ENCODE data around the gene TAAR8. TPM values are rescaled to one million over a fixed set of nuclear protein-coding genes. Genes with fewer than 3 reads are reported as not detected.
"Not testable (repeated sequence)": the region's sequence is repeated elsewhere in the genome, so short reads cannot be mapped to it uniquely, and the experiment has no call there.

Gene TAAR8
- total RNA-seq, 1 experiment from 2014 or later: not detected

DNA sequence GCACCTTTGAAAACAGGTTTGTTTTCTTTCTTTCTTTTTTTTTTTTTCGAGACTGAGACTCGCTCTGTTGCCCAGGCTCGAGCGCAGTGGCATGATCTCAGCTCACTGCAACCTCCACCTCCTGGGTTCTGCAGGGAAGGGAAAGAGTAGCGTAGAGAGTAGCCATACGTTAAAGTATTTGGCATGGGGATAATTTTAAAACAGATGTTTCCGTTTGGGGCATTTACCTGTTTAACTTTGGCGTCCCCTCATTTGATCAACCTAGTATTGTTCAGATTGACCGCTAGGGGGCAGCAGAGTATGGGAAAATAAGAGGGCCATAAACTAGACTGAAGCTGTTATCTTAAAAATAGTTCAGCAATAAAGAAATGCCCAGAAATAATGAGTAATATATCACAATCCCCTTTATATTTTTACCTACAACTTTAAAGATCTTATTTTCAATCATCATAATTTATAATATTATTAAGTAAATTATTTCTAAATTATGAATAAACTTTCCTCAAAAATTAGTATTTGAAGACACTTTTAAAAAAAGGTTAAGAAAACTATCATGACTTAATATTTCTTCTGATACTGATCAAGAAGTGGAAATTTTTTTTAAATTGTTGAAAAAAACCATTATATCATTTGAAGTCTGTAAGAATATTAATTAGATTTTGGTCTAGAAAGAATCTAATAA, 22.0 kb upstream of the TAAR8 start:
- Histone ChIP-seq H3K9me3 (ENCODE audit: low read length) (no peaks in the 10 kb centered on the region), H2AFZ (ENCODE audit: low read length) (peak overlapping the region; percentile 89), H3K36me3 (ENCODE audit: low read depth, low read length) (no peaks in the 10 kb centered on the region), H3K27me3 (ENCODE audit: low read length) (no peaks in the 10 kb centered on the region), H3K4me1 (ENCODE audit: insufficient read depth, low read length) (peaks cover 26% of the 10 kb centered on the region), H3K9me2 (replicated peaks; ENCODE audit: low read length) (no peaks in the 10 kb centered on the region), H3K4me2 (ENCODE audit: low read length) (peak overlapping the region; percentile 92), H3K27ac (ENCODE audit: low read length) (no peak overlapping the region), H3K4me3 (ENCODE audit: low read length) (peak overlapping the region; percentile 66), H3K79me2 (ENCODE audit: low read length) (no peaks in the 10 kb centered on the region), H3F3A (ENCODE audit: low read length, unreplicated experiment) (no peaks in the 10 kb centered on the region), H3K9ac (ENCODE audit: low read length) (peak overlapping the region; percentile 66), H4K20me1 (ENCODE audit: low read length) (no peaks in the 10 kb centered on the region)
- intact Hi-C loops (cut with micrococcal nuclease): loop anchor here (1.0 kb wide), 5 partner anchors 83 to 238 kb away; no protein-coding TSS in a partner anchor
- ChIA-PET POLR2A (ENCODE audit: unreplicated experiment) (interaction anchor here (0.6 kb wide), 1 partner anchor 91 kb away, joined by 3 read pairs; no protein-coding TSS in a partner anchor), CTCF (interaction anchor here (0.8 to 1.1 kb wide), 2 partner anchors 185 to 234 kb away, joined by 3 to 11 read pairs; no protein-coding TSS in a partner anchor)
- peak; percentile 70 for DNase-seq
- TF ChIP-seq EZH2phosphoT487 (IDR thresholded peaks at IDR 0.05; ENCODE audit: borderline replicate concordance, low read length): no peak
- TF ChIP-seq, protein P1, sequence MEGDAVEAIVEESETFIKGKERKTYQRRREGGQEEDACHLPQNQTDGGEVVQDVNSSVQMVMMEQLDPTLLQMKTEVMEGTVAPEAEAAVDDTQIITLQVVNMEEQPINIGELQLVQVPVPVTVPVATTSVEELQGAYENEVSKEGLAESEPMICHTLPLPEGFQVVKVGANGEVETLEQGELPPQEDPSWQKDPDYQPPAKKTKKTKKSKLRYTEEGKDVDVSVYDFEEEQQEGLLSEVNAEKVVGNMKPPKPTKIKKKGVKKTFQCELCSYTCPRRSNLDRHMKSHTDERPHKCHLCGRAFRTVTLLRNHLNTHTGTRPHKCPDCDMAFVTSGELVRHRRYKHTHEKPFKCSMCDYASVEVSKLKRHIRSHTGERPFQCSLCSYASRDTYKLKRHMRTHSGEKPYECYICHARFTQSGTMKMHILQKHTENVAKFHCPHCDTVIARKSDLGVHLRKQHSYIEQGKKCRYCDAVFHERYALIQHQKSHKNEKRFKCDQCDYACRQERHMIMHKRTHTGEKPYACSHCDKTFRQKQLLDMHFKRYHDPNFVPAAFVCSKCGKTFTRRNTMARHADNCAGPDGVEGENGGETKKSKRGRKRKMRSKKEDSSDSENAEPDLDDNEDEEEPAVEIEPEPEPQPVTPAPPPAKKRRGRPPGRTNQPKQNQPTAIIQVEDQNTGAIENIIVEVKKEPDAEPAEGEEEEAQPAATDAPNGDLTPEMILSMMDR (conservative IDR thresholded peaks at IDR 0.05; ENCODE audit: low read depth, low read length): peak; percentile 69
- no peak for TF ChIP-seq EZH2 (IDR thresholded peaks at IDR 0.05; ENCODE audit: low read length, unreplicated experiment)
- BruUV-seq (replicated peaks): no TSS peak
- peak; percentile 75 for ATAC-seq

DNA sequence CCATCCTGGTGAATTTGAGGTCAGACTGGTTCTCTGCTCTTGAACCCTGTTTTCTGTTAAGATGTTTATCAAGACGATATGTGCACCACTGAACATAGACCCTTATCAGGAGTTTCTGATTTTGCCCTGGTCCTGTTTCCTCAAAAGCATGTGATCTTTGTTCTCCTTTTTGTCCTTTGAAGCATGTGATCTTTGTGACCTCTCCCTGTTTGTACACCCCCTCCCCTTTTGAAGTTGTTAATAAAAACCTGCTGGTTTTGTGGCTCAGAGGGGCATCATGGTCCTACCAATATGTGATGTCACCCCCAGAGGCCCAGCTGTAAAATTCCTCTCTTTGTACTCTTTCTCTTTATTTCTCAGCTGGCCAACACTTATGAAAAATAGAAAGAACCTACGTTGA, 17.9 kb upstream of the TAAR8 start:
- CTCF ChIA-PET; BruUV-seq (replicated peaks); H3F3A ChIP-seq (ENCODE audit: low read length, unreplicated experiment); H3K4me2 ChIP-seq (ENCODE audit: low read length); H4K20me1 ChIP-seq (ENCODE audit: low read length); H3K4me3 ChIP-seq (ENCODE audit: low read length); intact Hi-C loops (cut with micrococcal nuclease); POLR2A ChIA-PET (ENCODE audit: unreplicated experiment); H3K79me2 ChIP-seq (ENCODE audit: low read length); H3K9ac ChIP-seq (ENCODE audit: low read length); DNase-seq; H3K36me3 ChIP-seq (ENCODE audit: low read depth, low read length); H3K9me3 ChIP-seq (ENCODE audit: low read length); ATAC-seq; H3K9me2 ChIP-seq (replicated peaks; ENCODE audit: low read length); H3K27ac ChIP-seq (ENCODE audit: low read length); H3K27me3 ChIP-seq (ENCODE audit: low read length); H2AFZ ChIP-seq (ENCODE audit: low read length); H3K4me1 ChIP-seq (ENCODE audit: insufficient read depth, low read length): not testable (repeated sequence)

DNA sequence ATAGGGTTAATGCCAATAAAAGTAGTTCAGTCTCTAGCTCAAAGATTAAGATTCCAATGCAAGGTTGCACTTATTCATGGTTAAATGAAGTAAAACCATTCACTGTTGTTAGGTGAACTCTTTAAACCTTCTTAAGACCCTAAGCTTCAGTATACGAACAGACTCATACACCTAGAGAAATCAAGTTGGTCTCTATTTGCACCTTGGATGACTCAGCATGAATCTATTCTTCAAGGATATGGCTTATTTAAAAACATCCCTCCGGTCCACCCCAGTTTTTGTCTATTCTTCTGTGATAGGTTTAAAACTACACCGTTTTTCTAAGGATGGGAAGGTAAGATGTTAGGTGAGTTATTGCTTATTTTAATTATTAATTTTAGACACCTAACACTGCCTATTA, 15.3 kb upstream of the TAAR8 start:
- H3K27ac ChIP-seq (ENCODE audit: low read length): no peak overlapping the region
- no peaks in the 10 kb centered on the region for H3K4me1 ChIP-seq (ENCODE audit: insufficient read depth, low read length)
- intact Hi-C loops (cut with micrococcal nuclease): no loop called here
- ATAC-seq (no peak), DNase-seq (no peak)
- no peaks in the 10 kb centered on the region for H3K79me2 ChIP-seq (ENCODE audit: low read length)
- no peaks in the 10 kb centered on the region for H4K20me1 ChIP-seq (ENCODE audit: low read length)
- TF ChIP-seq, protein P1 (conservative IDR thresholded peaks at IDR 0.05; ENCODE audit: low read depth, low read length): no peak
- TF ChIP-seq EZH2phosphoT487 (IDR thresholded peaks at IDR 0.05; ENCODE audit: borderline replicate concordance, low read length) (no peak), EZH2 (IDR thresholded peaks at IDR 0.05; ENCODE audit: low read length, unreplicated experiment) (no peak)
- H3K9me2 ChIP-seq (replicated peaks; ENCODE audit: low read length): no peaks in the 10 kb centered on the region
- H3F3A ChIP-seq (ENCODE audit: low read length, unreplicated experiment): no peaks in the 10 kb centered on the region
- no peaks in the 10 kb centered on the region for H3K27me3 ChIP-seq (ENCODE audit: low read length)
- ChIA-PET CTCF (no interaction called here), POLR2A (ENCODE audit: unreplicated experiment) (interaction anchor here (0.7 kb wide), 1 partner anchor 121 kb away, joined by 5 read pairs; no protein-coding TSS in a partner anchor)
- H3K4me2 ChIP-seq (ENCODE audit: low read length): no peak overlapping the region
- BruUV-seq (replicated peaks): no TSS peak
- H3K9me3 ChIP-seq (ENCODE audit: low read length): no peaks in the 10 kb centered on the region
- H3K36me3 ChIP-seq (ENCODE audit: low read depth, low read length): no peaks in the 10 kb centered on the region
- H2AFZ ChIP-seq (ENCODE audit: low read length): no peak overlapping the region
- H3K4me3 ChIP-seq (ENCODE audit: low read length): no peak overlapping the region
- H3K9ac ChIP-seq (ENCODE audit: low read length): no peak overlapping the region

Data from PC-3 (cell line).